ENCODE data around the gene PCBP1.
"Not testable (repeated sequence)": the region's sequence is repeated elsewhere in the genome, so short reads cannot be mapped to it uniquely, and the experiment has no call there.

PCBP1 gene

DNA sequence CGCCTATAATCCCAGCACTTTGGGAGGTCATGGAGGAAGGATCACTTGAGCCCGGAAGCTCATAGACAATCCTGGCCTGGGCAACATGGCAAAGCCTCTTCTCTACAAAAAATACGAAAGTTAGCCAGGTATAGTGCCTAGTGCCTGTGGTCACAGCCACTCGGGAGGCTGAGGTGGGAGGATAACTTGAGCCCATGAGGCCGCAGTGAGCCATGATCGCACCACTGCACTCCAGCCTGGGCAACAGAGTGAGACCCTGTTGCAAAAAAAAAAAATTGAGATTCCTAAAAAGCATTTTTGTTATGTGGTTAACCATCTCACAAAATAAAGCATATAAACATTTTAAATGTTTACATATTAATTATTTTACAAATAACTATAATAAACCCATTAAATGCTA is 13.9 kb downstream of the PCBP1 start:
- DNase-seq: no peak

DNA sequence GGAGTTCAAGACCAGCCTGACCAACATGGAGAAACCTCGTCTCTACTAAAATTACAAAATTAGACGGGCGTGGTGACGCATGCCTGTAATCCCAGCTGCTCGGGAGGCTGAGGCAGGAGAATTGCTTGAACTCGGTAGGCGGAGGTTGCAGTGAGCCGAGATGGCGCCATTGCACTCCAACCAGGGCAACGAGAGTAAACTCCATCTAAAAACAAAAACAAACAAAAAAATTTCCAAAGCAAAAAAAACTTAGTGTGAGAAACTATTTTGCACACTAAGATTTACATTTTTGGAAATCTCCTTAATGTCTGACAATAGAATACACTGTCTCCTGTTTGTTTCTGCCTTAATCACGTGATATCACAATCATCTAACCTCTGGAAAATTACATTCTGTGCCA is 14.4 kb downstream of the PCBP1 start:
- DNase-seq: not testable (repeated sequence)

DNA sequence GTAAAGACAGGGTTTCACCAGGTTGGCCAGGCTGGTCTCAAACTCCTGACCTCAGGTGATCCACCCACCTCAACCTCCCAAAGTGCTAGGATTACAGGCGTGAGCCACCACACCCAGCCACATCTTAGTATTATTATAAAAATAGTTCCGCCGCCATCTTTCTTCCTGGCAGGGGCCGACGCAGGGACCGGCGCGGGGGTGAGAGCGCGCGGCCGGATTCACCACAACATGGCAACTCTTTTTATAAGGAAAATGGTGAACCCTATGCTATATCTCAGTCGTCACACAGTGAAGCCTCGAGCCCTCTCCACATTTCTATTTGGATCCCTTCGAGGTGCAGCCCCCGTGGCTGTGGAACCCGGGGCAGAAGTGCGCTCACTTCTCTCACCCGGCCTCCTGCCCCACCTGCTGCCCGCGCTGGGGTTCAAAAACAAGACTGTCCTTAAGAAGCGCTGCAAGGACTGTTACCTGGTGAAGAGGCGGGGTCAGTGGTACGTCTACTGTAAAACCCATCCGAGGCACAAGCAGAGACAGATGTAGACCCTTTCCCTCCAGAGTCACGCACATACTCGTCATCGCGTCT is 15.1 kb downstream of the PCBP1 start:
- not testable (repeated sequence) for DNase-seq

DNA sequence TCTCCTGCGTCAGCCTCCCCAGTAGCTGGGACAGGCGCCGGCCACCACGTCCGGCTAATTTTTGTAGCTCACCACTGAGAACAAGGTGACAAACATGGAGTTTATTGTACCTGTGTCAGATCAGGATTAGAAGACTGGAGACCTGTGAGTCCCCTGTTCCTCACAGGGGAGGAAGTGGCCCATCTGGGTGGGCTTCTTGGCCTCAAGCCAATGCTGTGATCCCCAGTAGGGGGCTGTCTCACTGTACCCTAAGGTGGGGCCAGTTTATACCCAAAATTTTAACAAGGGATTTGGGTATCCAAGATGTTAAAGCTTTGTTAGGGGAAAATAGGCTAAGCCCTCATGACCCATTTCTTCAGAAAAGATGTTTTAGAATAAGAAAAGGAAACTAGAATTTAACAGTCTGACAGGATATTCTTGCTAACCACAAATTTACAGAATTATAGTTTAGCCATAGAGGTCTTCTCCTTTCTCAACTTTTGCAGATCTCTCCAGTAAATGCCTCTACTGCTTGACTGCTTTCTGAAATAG is 16.3 kb downstream of the PCBP1 start:
- DNase-seq: no peak

DNA sequence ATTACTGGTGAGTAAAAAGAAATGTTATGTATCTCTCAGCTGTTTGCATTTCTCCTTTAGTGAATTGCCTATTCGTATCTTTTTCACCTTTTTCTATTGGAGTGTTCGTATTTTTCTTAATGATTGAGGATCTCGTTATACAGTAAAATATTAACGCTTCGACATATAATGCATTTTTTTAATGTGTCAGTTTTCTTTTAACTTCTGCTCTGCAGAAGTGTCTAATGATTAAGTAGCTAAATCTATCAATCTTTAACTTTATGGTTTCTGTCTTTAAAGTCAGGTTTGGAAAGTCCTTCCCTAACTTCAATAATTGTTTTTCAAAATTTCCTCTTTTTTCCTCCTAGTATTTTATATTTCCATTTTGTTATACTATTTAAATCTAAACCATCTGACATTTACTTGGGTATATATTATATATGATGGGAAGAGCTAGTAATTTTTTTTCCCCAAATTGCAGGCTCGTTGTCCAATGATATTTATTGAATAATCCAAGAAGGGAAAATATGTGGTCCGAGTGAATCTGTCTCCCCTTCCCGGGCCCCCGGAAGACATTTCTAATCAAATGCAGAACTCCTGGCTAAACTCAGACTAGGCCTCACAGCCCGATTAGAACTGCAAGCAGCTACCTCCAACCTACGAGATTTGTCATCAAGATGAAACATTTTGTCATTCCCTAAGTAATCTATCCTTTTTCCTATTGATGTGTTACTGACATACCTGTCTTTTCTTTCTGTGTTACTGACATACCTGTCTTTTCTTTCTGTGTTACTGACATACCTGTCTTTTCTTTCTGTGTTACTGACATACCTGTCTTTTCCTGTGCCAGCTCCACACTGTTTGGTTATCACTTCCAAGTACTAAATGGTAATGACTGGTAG is 17.2 kb downstream of the PCBP1 start:
- DNase-seq: no peak

DNA sequence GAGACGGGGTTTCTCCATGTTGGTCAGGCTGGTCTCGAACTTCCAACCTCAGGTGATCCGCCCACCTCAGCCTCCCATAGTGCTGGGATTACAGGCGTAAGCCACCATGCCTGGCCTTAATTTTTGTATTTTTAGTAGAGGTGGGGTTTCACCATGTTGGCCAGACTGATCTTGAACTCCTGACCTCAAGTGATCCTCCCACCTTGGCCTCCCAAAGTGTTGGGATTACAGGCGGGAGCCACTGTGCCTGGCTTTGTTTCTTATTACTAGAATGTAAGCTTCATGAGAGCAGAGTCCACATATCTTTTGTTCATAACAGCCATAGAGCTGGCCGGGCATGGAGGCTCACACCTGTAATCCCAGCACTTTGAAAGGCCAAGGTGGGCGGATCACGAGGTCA is 18.9 kb downstream of the PCBP1 start:
- not testable (repeated sequence) for DNase-seq

- DNase-seq: not testable (repeated sequence)
These were observed 23.1 kb downstream of the PCBP1 start for GRCh38 chr2:70110397-70110796.

DNA sequence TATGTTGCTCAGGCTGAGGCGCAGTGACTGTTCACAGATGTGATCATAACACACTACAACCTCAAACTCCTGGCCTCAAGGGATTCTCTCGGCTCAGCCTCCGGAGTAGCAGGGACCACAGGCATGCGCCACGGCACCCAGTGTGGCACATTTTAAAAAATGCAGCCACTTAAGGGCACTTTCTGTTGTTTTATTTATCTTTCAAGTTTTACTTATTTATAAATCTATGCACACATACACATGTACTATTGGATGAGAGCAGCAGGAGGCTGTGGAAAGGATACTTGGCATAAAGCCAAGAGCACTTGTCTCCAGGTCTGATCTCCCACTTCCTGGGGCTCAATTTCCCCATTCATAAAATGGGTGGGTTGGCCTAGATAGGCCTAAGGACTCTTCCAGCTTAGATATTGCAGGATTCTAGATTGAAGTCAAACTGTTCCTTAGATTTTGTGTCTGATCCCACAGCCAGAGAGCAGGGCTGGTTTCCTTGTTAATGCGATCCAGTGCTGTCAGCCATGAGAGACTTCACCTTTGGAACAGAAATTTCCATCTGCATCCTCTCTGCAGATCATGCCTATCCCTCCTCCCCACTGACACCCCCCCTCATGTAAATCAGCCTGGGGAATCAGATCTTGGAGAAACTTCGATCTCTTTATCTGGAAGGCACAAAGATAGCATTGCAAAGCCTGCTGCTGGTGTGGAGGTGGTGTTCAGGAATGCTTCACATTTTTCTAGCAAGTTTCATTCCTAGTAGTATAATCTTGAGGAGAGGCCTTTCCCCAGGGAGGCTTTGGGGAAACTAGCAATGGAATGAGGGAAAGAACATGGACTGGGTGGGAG is 24.7 kb downstream of the PCBP1 start:
- no peak for DNase-seq

GRCh38 chr2:70113359-70114070 is 26.2 kb downstream of the PCBP1 start:
- no peak for DNase-seq

DNA sequence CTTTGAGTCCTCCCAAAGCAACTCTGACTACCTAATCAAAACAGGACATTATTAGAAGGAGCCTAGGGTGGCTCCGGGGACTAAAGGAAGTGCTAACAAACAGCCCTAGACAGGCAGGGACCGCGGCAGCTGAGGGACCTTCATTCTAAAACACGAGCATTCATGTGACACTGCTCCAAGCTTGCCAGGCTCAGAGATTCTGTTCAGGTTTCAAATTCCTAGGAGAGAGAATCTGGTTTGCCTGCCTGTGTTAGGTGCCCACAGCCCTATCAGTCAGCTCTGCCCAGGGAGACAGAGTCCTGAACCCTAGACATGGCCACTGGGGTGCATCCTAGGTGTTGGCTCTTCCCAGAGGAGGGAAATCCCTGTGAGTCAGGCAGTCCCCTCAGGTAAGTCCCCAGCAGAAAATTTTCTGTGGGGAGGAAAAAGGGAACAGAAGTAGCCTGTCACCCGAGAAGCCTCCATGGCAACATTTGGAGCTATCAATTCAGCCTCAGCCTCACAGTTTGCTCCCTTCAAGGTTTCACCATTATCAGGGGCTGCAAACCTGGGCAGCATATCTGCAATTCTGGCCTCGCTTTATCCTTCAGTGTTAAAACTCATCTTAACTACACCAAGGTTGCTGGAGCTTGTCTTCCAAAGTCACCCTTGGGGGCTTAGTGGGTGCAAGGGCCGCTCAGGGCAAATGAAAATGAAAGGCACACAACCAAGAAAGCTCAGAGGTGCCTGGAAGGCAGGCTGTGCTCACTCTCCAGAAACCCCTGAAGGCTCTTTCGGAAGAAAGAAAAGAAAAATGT is 28.6 kb downstream of the PCBP1 start:
- no peak for DNase-seq

GRCh38 chr2:70116936-70117552 is 29.8 kb downstream of the PCBP1 start:
- DNase-seq: no peak

GRCh38 chr2:70118798-70119454 is 31.6 kb downstream of the PCBP1 start:
- DNase-seq: no peak

GRCh38 chr2:70121627-70122372 is 34.5 kb downstream of the PCBP1 start:
- no peak for DNase-seq

GRCh38 chr2:70122470-70122869 is 35.2 kb downstream of the PCBP1 start:
- DNase-seq: no peak

GRCh38 chr2:70123051-70123828 is 36.0 kb downstream of the PCBP1 start:
- no peak for DNase-seq

GRCh38 chr2:70123829-70124116 is 36.5 kb downstream of the PCBP1 start:
- no peak for DNase-seq

DNA sequence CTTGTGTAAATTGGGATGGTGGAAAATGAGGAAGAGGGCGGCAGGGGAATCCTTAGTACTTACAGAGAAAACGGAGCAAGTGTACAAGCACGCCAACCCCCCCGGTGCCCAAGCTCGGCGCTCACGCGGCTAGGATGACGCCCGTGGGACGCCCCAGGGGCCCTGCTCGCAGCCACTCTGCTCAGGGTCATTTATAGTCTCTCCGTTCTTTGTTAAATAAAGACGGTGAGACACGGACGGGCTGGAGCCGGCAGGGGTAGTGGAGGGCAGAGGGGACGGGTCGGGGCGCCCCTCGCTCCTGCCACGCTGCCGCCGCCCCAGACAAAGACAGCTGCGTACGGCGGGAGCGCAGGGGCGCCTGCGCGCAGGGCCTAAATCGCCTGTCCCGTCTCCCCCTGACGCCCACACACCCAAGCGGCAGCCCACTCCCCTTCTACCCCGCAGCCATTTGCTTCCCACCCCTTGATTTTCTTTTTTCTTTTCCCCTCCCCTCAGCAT is 37.8 kb downstream of the PCBP1 start:
- peak; percentile 64 for DNase-seq

DNA sequence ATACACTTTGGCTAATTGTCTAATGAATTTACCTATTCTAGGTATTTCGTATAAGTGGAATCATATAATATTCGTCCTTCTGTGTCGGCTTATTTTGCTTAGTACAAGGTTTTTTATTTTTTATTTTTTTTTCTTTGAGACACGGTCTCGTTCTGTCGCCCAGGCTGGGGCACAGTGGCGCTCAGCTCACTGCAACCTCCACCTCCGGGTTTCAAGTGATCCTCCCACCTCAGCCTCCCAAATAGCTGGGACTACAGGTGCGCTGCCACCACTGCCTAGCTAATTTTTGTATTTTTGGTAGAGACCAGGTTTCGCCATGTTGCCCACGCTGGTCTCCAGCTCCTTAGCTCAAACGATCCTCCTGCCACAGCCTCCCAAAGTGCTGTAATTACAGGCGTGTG is 38.2 kb downstream of the PCBP1 start:
- DNase-seq: no peak

DNA sequence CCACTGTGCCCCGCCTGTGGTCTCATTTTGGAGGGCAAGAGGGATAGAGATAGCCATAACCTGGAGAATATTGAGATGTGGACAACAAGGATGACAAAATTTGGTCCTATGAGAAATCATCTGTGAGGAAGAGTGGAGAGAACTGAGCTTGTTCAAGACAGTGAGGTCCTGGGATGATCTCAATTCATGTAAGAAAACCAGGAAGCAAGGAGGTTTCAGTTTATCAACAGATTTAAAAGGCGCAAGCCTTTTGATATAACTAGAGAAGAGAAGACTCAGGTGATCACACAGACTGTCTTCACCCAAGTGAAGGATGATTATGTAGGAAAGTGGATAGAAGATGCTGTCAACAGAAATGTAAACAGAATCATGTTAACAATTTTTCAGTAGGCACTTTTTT is 39.1 kb downstream of the PCBP1 start:
- DNase-seq: no peak
